T-helper 2 cell treated with Interferon-gamma antibody and Interleukin-4, amounts not matched to agents 5 μg/mL and 100 μg/mL, for 36 hours (primary cell): Measurements from ENCODE around the gene TOMM6.

Experiments used
- DNase-seq: peaks from one replicate; pipeline ENCODE4 v3.0.0; 2021; ENCODE audit warnings: low spot score
- H3K27ac Mint-ChIP-seq: one replicate; pipeline ENCODE4 v1.8.0; 2021; ENCODE audit warnings: mild to moderate bottlenecking, mixed read lengths
- H3K27me3 Mint-ChIP-seq: one replicate; pipeline ENCODE4 v1.8.0; 2021; ENCODE audit warnings: low read depth, mixed read lengths
- H3K36me3 Mint-ChIP-seq: one replicate; pipeline ENCODE4 v1.8.0; 2021; ENCODE audit warnings: low read depth, mixed read lengths
- H3K4me1 Mint-ChIP-seq: one replicate; pipeline ENCODE4 v1.8.0; 2021; ENCODE audit warnings: low read depth, mixed read lengths
- H3K4me3 Mint-ChIP-seq: one replicate; pipeline ENCODE4 v1.8.0; 2022; ENCODE audit warnings: mild to moderate bottlenecking, moderate library complexity, mixed read lengths
- H3K9me3 Mint-ChIP-seq: one replicate; pipeline ENCODE4 v1.8.0; 2021; ENCODE audit warnings: mixed read lengths

TOMM6 gene

DNA sequence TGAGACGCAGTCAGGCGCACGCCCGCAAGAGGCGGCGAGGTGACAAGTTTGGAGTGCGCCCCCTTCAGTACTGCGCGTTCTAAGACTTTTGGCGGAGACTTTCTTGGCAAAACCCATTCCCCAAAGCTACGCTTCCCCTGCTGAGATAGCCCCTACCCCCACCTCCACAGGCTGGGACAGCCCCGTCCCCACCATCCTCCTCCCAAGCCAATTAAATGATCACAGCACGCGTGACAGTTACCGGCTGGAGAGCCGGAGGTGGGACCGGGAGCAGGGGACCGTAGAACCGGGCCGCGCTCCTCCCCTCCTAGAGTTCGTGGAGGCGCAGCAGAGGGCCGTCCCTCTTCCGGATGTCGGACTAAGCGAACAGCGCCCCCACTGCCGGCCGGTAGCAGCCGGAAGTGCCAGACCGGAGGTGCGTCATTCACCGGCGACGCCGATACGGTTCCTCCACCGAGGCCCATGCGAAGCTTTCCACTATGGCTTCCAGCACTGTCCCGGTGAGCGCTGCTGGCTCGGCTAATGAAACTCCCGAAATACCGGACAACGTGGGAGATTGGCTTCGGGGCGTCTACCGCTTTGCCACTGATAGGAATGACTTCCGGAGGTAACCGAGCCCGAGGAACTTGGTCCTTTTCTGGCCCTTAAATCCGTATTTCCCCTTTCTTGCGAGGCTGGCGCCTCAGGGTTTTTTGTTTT is at the start of gene TOMM6:
TSS of gene TOMM6 (plus strand) at position 476 of the 699 bp plus-strand sequence. CDS start at position 480, 4 bp downstream.
- Mint-ChIP-seq H3K4me3 (peak within 1 kb of the TSS; percentile 88), H3K27me3 (no peaks in the 10 kb centered on the region), H3K9me3 (no peaks in the 10 kb centered on the region), H3K27ac (peak within 1 kb of the TSS; percentile 98), H3K4me1 (peaks cover 13% of the 10 kb centered on the region), H3K36me3 (peaks cover 24% of the 10 kb centered on the region)
- DNase-seq: peak; percentile 96

DNA sequence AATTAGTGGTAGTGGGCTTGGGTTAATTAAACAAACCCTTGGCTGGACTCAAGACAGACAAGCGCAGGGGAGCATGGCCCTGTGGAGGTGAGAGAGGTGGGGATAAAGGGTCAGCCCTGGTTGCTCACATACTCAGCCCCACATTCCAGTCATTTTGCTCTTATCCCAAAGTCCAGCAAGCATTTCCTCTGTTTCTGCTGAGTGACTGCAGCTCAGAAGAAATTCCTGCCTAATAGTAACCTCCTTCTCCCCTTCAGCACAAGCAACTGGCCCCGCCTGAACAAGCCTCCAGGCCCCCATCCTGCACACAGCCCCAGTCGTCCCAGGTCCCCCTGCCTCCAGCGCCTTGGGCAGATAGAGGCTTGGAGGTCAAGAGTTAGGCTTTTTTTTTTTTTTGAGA is 48.5 kb upstream of the TOMM6 start:
- Mint-ChIP-seq H3K27ac (no peak overlapping the region), H3K9me3 (no peaks in the 10 kb centered on the region)
- DNase-seq: no peak

DNA sequence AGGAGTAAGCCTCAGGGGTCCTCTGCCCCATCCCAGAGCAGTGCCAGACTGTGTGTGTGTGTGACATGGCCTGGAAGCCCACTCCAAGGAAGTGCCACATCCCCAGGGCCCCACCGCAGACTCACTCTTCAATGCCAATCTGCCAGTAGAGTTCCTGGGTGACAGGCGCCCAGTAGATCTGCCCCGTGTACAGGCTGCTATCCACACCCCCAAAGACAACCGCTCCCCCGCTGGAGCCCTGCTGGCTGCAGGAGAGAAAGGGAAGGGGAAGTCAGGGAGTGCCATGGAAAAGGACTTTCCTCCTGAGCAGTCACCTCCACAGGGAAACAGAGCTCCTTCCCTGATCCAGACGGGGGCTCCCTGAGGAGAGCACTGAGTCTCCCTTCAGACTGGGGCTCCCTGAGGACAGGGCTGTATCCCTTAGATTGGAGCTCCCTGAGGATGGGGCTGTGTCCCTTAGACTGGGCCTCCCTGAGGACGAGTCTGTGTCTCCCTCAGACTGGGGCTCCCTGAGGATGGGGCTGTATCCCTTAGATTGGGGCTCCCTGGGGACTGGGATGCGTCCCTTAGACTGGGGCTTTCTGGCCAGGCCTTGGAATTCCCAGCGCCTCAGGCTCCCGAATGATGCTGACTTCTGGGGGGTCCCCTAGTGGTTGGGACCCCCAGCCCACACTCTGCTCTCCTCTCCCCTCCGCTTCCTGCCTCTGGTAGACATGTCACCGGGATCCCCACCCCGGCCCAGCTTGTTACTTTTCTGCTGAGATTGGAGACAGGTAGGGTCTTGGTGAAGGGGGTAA is 46.9 kb upstream of the TOMM6 start:
- Mint-ChIP-seq H3K9me3 (no peaks in the 10 kb centered on the region), H3K4me3 (no peak overlapping the region), H3K36me3 (no peaks in the 10 kb centered on the region), H3K4me1 (peaks cover 3% of the 10 kb centered on the region), H3K27me3 (no peaks in the 10 kb centered on the region), H3K27ac (no peak overlapping the region)
- no peak for DNase-seq

More for the DNA sequence above, 48.5 kb upstream of the TOMM6 start:
- Mint-ChIP-seq H3K27me3 (no peaks in the 10 kb centered on the region), H3K36me3 (no peaks in the 10 kb centered on the region), H3K4me3 (no peak overlapping the region), H3K4me1 (peaks cover 3% of the 10 kb centered on the region)

DNA sequence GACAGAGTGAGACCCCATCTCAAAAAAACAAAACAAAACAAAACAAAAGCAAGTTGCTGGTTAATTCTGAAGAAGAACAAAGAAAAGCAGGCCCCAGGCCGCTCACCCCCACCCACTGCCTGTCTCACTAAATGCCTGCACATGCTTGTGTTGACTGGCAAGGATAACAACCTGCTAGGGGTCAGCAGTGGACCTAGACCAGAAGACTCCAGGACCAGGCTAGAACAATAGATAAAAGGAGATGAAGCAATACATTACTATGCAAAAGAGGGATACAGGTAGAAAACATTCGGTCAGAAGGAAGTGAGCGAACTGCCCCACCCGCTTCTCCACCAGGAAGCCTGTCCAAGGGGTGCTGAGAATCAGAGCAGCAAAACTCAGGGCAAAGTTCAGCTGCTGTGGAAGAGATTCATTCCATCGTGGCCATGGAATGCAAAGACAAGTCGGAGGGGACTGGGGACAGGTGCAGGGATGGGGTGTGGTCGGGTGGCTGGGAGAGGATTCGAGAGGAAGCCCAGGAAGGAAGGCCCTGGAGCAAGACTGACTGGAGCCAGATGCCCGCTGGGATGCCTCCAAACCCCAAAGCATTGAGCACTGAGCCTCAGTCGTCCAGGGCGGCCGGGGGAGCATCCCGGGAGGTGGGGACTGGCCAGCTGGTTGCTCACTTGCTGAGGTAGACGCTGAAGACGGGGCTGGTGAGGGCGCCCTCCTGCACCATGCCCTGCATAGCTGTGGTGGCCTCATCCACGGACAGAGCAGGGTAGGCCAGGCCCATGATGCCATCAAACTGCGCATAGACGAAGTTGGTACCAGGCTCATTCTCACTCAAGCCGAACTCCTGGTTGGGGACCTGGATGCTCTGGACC is 45.6 kb upstream of the TOMM6 start:
- H3K9me3 Mint-ChIP-seq: no peaks in the 10 kb centered on the region
- H3K4me3 Mint-ChIP-seq: no peak overlapping the region
- H3K27me3 Mint-ChIP-seq: no peaks in the 10 kb centered on the region
- H3K36me3 Mint-ChIP-seq: no peaks in the 10 kb centered on the region
- no peak for DNase-seq
- H3K4me1 Mint-ChIP-seq: no peaks in the 10 kb centered on the region
- H3K27ac Mint-ChIP-seq: no peak overlapping the region

DNA sequence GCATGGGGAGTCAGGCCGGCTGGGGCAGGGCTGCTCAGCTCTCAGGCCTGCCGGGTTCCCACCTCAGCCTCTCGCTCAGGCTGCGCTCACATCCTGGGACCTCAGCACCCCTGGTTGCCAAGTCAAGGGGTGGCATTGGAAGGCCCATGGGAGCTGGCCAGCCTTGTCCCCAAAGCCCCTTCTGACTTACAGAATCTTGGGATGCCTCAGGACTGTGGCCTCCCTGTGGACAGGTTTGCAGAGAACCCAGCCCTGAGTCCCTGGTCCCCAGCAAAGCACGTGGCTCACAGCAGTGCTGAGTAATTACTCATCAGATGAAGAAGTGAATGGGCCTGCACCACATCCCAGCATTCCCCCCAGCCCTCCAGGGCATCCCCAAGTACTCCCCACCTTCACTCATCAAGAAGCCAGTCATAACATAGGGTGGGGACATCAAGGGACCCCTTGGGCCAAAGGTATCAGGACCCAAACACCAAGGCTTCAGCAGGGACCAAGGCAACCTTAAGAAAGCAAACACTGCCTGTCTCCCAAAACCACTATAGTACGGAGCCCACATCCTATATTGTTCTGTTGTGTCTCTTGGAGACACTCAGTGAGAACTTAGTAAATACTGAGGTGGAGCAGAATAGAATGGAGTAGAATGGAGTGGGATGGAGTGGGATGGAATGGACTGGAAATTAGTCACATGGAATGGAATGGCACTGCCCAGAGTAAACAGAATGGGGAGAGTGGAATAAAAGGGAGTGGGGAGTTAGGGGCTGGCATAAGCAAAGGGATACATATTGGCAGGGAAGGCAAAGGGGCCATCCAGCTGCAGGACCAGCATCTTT is 43.9 kb upstream of the TOMM6 start:
- Mint-ChIP-seq H3K4me1 (no peaks in the 10 kb centered on the region), H3K36me3 (no peaks in the 10 kb centered on the region), H3K9me3 (no peaks in the 10 kb centered on the region), H3K4me3 (no peak overlapping the region), H3K27ac (no peak overlapping the region), H3K27me3 (no peaks in the 10 kb centered on the region)
- no peak for DNase-seq

DNA sequence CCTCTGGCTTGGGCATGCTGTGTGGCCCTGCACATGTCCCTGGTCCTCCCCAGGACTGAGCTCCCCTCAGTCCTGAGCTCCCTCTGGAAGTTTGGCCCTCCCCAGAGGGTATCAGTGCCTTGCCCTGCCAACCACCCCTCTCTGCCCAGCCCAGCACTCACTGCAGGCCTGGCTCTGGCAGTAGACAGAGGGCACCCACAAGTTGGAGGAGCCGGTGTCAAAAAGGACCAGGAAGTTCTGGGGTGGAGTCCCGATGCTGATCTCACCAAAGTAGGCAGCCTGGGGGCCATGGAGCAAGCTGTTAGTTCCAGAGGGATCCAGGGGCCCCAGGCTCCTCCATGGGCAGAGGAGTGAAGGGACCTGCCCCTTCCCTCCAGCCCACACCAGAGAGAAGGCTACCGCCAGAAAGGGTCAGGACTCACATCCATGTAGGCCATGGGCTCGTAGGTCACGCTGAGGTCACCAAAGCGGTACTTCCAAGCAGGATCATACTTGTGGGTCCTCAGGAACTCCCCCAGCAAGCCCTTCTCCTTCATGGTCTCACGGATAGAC is 43.2 kb upstream of the TOMM6 start:
- Mint-ChIP-seq H3K36me3 (no peaks in the 10 kb centered on the region), H3K4me1 (no peaks in the 10 kb centered on the region), H3K9me3 (no peaks in the 10 kb centered on the region), H3K4me3 (no peak overlapping the region), H3K27me3 (no peaks in the 10 kb centered on the region), H3K27ac (no peak overlapping the region)
- no peak for DNase-seq

DNA sequence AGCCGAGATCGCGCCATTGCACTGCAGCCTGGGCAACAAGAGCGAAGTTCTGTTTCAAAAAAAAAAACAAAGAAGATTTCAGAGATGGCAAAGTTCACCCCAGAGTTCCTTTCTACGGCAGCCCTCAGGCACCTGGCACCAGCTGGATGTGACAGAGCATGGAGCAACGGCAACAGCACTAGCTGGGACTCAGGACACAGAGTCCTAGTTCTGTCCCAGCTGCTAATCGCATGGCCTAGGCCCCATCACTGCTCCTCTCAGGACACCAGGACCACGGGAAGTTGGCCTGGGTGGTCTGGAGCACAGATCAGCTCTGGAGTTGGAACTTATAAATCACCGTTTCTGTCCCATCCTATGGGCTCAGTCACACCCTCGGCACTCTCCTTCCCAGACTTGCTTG is 41.4 kb upstream of the TOMM6 start:
- H3K4me1 Mint-ChIP-seq: no peaks in the 10 kb centered on the region
- no peaks in the 10 kb centered on the region for H3K36me3 Mint-ChIP-seq
- no peak overlapping the region for H3K27ac Mint-ChIP-seq
- no peak for DNase-seq
- H3K4me3 Mint-ChIP-seq: no peak overlapping the region
- H3K9me3 Mint-ChIP-seq: no peaks in the 10 kb centered on the region
- H3K27me3 Mint-ChIP-seq: peaks cover 8% of the 10 kb centered on the region

DNA sequence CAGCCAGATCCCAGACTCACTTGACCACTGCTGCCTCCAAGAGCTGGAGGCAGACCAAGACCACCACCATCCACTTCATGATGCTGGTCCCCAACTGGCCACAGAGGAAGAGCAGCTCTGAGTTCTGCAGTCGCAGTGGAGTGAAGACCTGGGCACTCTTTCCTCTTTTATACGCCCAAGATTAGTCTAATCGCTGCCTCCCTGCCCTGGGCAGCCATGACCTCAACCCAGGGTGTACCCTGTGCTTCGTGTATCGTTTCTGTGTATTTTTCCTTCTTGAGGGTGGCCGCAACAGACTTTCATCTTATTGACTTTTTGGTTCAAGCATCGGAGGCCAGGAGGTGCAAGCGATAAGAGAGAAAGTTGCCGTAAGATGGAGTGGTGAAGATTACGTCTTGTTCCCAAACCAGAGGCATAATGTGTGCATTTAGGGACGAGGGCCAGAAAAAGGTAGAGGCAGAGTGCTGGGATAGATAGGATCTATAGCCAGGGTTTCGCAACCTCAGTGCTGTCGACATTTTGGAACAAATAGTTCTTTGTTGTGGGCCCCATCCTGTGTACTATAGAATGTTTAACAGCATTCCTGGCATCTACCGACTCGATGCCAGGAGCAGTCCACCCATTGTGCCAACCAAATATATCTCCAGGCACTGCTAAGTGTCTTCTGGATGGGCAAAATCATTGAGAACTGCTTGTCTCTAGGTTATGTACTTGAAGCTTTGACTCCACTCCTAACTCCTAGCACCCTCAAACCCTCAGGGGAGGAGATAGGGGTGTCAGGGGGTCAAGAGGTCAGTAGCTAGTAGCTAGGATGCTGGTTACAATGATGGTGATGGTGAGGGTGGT is 40.0 kb upstream of the TOMM6 start, which contains the start of gene PGC:
TSS of gene PGC (minus strand) at position 142 of the 846 bp plus-strand sequence. CDS start at position 79, 63 bp downstream.
- Mint-ChIP-seq H3K27me3 (peaks cover 10% of the 10 kb centered on the region), H3K27ac (no peak within 1 kb of the TSS), H3K4me1 (no peaks in the 10 kb centered on the region), H3K4me3 (no peak within 1 kb of the TSS), H3K9me3 (no peaks in the 10 kb centered on the region), H3K36me3 (no peaks in the 10 kb centered on the region)
- no peak for DNase-seq

DNA sequence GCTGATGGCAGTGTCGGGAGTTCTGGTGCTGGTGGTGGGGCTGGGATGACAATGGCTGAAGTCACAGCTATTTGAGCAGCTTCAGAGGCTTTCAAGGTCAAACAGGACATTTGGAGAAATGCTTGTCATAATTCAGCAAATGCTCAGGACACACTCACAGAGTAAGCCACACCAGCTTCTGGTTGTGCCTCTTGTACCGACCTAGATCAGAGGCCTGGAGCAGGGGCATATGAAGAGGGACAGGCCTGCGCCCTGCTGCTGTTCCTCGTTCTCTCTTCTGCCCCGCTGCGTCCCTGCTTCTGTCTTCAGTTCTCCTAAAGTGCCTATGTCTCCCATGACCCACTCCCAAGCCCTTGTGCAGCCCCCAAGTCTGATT is 39.4 kb upstream of the TOMM6 start:
- Mint-ChIP-seq H3K27ac (no peak overlapping the region), H3K36me3 (no peaks in the 10 kb centered on the region), H3K4me1 (no peaks in the 10 kb centered on the region), H3K27me3 (peaks cover 11% of the 10 kb centered on the region), H3K9me3 (no peaks in the 10 kb centered on the region), H3K4me3 (no peak overlapping the region)
- DNase-seq: no peak

DNA sequence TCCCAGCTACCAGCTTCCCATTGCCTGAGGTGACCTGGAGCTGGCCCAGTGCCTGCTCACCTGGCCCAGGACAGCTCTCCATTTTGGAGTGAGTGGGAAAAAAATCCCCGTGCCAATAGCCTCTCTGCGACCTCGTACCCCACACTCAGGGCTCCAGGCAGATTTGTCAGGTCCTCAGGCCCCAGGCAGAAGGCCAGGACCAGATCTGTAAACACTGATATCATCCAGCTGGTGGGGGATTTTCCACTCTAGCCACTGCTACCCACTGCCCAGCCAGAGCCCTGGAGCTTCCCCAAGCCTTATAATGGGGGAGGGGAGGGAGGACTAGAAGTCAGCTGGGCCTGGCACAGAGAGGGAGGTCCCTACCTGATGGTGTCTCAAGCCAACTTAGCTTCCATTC is 39.0 kb upstream of the TOMM6 start:
- Mint-ChIP-seq H3K27ac (no peak overlapping the region), H3K9me3 (no peaks in the 10 kb centered on the region), H3K4me1 (no peaks in the 10 kb centered on the region), H3K27me3 (peaks cover 15% of the 10 kb centered on the region), H3K36me3 (no peaks in the 10 kb centered on the region), H3K4me3 (no peak overlapping the region)
- no peak for DNase-seq

DNA sequence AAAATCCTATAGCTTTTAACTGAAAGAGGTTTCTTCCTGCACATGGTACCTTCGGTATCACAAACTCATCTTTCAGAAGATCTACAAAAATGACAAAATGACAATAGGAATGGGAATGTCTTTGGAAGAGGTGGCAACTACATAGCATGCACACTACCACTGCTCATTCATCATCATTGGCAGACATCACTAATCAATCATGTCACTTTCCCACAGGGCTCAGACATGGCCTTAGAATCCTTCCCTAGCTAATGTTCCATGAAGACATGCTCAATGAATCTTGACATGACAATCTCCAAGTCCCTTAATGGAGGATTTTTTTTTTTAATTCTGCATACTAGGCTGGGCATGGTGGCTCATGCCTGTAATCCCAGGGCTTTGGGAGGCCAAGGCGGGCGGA is 37.1 kb upstream of the TOMM6 start:
- Mint-ChIP-seq H3K4me3 (no peak overlapping the region), H3K27ac (no peak overlapping the region)

DNA sequence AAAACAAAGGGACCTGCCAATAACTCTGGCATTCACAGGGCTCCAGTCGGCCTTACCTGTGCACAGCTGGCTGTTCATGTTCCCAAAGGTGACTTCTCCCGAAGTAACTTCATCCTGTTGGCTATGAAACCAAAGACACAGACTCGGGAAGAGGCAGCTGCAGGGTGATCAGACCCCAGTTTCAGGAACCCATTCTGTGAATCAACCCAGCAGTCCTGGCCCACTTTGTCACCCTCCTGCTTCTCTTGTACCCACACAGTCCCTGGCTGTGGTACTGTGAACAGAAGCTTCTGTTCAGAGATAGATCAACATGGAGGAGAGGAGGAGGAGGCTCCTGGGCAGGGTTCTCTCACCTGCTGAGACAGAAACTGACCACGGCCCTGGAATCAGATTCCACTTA is 31.6 kb upstream of the TOMM6 start:
- H3K4me3 Mint-ChIP-seq: no peak overlapping the region
- peaks cover 22% of the 10 kb centered on the region for H3K27me3 Mint-ChIP-seq
- DNase-seq: no peak
- H3K9me3 Mint-ChIP-seq: no peaks in the 10 kb centered on the region
- H3K27ac Mint-ChIP-seq: no peak overlapping the region
- H3K4me1 Mint-ChIP-seq: no peaks in the 10 kb centered on the region
- no peaks in the 10 kb centered on the region for H3K36me3 Mint-ChIP-seq

More for the DNA sequence above, 37.1 kb upstream of the TOMM6 start:
- H3K4me1 Mint-ChIP-seq: no peaks in the 10 kb centered on the region
- peaks cover 26% of the 10 kb centered on the region for H3K27me3 Mint-ChIP-seq
- no peaks in the 10 kb centered on the region for H3K36me3 Mint-ChIP-seq
- DNase-seq: no peak
- no peaks in the 10 kb centered on the region for H3K9me3 Mint-ChIP-seq
